Mucosa of descending colon (tissue), 3 donors: ENCODE measurements around the gene RGL3. TPM values are rescaled to one million over a fixed set of nuclear protein-coding genes. Genes with fewer than 3 reads are reported as not detected.

Experiments
- ATAC-seq: fragments of 200-7000 bp; cut with Tn5 transposase; one replicate; pipeline ENCODE4 v1.9.1; 2020; ENCODE audit warnings: mild to moderate bottlenecking, moderate library complexity
- DNase-seq, 3 donors: peaks; one replicate each; pipeline ENCODE4 v3.0.0-alpha.2; 2020
- H3K36me3 ChIP-seq: fragments of 200-600 bp; one replicate; pipeline ENCODE4 v1.8.0; 2021; ENCODE audit warnings: low read depth, mild to moderate bottlenecking
- H3K4me1 ChIP-seq: fragments of 200-600 bp; one replicate; pipeline ENCODE4 v1.8.0; 2021; ENCODE audit warnings: low read depth, mild to moderate bottlenecking
- H3K4me3 ChIP-seq: fragments of 200-600 bp; one replicate; pipeline ENCODE4 v1.8.0; 2021; ENCODE audit warnings: mild to moderate bottlenecking
- H3K9me3 ChIP-seq: fragments of 200-600 bp; one replicate; pipeline ENCODE4 v1.8.0; 2021; ENCODE audit warnings: mild to moderate bottlenecking
- CTCF ChIP-seq: fragments of 200-600 bp; IDR thresholded peaks from one replicate; pipeline ENCODE4 v1.8.0; 2022; ENCODE audit warnings: antibody characterized with exemption, mild to moderate bottlenecking
- intact Hi-C, 2 donors: fragments of 100-400 bp; cut with DNase I in 1 of 2; cut with micrococcal nuclease in 1 of 2; formaldehyde crosslinking; loops; one replicate each; pipeline versions ENCODE4 v1.11.0 to v1.11.1; 2022; cut with DNase I, micrococcal nuclease
- total RNA-seq, 3 donors: library from RNA; stranded (reverse); fragmentation: NEBNext Ultra II Directional in 2 of 3; extraction: Animal tissue kit (Norgen Biotek cat#: 25700) in 2 of 3; gene quantifications; one replicate each; pipeline versions ENCODE4 v1.2.1 to v1.2.4, GENCODE V29; 2021 to 2023
- donor health status: DM: no; HTN: no; CAD: no; lungs with moderate emphysema.
- donor health status: DM: no; HTN: no; CAD: no.
- donor health status: DM: no; HTN: yes; CAD: no.

The RGL3 gene
- total RNA-seq, 3 donors from 2014 or later: 10.7 to 15.1 (median 11.0) TPM

- no peaks in the 10 kb centered on the region for H3K36me3 ChIP-seq
- H3K9me3 ChIP-seq: no peaks in the 10 kb centered on the region
- TF ChIP-seq CTCF: no peak
- ATAC-seq: no peak
- H3K4me3 ChIP-seq: no peak overlapping the region
- no peak for DNase-seq
- intact Hi-C loops: no loop called here
- no peaks in the 10 kb centered on the region for H3K4me1 ChIP-seq
Measured at GRCh38 chr19:11451327-11451870, 32.3 kb upstream of the RGL3 start.

- no peaks in the 10 kb centered on the region for H3K36me3 ChIP-seq
- H3K4me1 ChIP-seq: no peaks in the 10 kb centered on the region
- intact Hi-C loops: no loop called here
- no peak for TF ChIP-seq CTCF
- no peak overlapping the region for H3K4me3 ChIP-seq
- DNase-seq: no peak
- no peak for ATAC-seq
- no peaks in the 10 kb centered on the region for H3K9me3 ChIP-seq
Measured at GRCh38 chr19:11450570-11451326, 31.6 kb upstream of the RGL3 start.

DNA sequence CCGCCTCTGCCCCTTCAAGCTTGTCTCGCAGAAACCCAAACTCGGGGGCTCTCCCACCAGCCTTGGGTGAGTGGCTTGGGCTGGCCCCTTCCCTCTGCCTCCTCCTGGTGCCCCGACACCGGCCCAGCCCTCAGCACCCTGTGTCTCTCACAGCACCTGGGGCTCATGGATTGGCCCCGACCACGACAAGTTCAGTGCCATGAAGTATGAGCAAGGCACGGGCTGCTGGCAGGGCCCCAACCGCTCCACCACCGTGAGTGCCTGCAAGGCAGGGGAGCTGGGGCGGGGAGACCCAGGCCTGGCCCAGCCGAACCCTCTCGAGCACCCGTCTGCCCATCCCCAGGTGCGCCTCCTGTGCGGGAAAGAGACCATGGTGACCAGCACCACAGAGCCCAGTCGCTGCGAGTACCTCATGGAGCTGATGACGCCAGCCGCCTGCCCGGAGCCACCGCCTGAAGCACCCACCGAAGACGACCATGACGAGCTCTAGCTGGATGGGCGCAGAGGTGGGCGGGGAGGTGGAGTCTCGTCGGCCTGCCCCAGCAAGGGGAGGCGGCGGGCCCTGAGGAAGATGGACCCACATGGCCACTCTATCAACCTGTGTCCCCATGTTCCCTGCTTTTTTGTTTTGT lies 29.9 kb upstream of the RGL3 start:
- TF ChIP-seq CTCF: no peak
- ATAC-seq: no peak
- intact Hi-C loops: loop anchor here in 1 of 2 donors (10.0 kb wide), 1 partner anchor 154 kb away; the partner anchor contains the start of gene TSPAN16
- Histone ChIP-seq H3K9me3 (no peaks in the 10 kb centered on the region), H3K4me1 (no peaks in the 10 kb centered on the region), H3K4me3 (no peak overlapping the region), H3K36me3 (no peaks in the 10 kb centered on the region)
- DNase-seq: no peak

DNA sequence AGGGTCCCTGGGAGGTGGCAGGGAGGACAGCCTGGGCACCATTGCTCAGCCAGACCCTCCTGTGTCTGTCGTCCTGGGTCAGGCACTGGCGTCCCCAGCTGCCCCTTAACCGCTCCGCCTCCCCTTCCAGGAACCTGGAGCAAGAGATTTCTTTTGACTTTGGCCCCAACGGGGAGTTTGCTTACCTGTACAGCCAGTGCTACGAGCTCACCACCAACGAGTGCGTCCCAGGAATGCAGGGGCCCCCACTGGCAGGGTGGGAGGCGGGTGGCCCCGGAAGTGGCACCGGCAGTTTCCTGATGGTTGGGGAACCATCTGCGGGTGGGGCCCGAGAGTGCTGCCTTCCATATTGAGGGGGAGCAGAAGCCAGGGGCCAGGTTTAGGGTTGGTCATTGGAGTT lies 29.3 kb upstream of the RGL3 start:
- TF ChIP-seq CTCF: no peak
- intact Hi-C loops: loop anchor here in 1 of 2 donors (10.0 kb wide), 1 partner anchor 154 kb away; the partner anchor contains the start of gene TSPAN16
- ATAC-seq: no peak
- Histone ChIP-seq H3K4me1 (no peaks in the 10 kb centered on the region), H3K9me3 (no peaks in the 10 kb centered on the region), H3K4me3 (no peak overlapping the region), H3K36me3 (no peaks in the 10 kb centered on the region)
- DNase-seq: no peak

DNA sequence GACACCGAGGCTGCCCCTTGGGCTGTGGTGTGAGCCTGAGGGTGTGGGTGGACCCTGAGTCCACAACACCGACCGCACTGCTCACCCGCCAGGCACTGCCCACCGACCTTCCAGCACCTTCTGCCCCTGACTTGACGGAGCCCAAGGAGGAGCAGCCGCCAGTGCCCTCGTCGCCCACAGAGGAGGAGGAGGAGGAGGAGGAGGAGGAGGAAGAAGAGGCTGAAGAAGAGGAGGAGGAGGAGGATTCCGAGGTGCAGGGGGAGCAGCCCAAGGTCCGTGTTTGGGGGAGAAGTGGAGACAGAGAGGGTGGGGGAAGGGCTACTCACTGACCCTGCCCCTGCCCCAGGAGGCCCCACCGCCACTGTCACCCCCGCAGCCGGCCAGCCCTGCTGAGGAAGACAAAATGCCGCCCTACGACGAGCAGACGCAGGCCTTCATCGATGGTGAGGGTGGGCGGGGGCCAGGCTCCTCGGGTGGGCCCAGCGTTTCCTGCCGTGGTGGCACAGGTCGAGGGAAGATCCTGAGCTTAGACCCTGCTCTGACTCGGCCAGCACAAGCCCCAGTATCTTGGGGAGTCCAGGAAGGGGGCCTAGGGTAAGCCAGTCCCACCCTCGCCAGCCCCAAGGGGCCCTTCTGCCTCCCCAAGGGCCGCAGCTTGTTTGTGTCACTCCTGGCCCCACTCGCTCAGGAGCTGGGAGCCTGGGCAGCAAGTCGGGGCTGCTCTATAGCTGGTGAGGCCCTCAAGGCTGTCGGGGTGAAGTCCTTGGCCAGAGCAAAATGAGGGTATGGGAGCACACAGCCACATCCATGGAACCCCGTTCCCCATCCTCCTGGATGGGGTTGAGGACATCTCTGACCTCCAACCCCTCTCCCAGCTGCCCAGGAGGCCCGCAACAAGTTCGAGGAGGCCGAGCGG lies 28.5 kb upstream of the RGL3 start:
- Histone ChIP-seq H3K4me3 (no peak overlapping the region), H3K9me3 (no peaks in the 10 kb centered on the region), H3K36me3 (peaks cover 3% of the 10 kb centered on the region), H3K4me1 (no peaks in the 10 kb centered on the region)
- DNase-seq (no peak), ATAC-seq (no peak)
- intact Hi-C loops: loop anchor here in 1 of 2 donors (10.0 kb wide), 1 partner anchor 153 kb away; the partner anchor contains the start of gene TSPAN16
- TF ChIP-seq CTCF: no peak
